Esophagus squamous epithelium (tissue), 4 donors: ENCODE measurements around the gene PRR33.

Experiments
- CTCF ChIP-seq, 6 experiments: fragments of 450-650 bp in 4 of 6; fragments of 200-600 bp in 2 of 6; sonication (generic) in 2 of 6; IDR thresholded peaks; one replicate each; pipeline ENCODE4 v1.5.1; 2016 to 2019; ENCODE audit warnings: antibody characterized with exemption in 6 of 6, mild to moderate bottlenecking in 4 of 6, moderate library complexity in 4 of 6
- POLR2A ChIP-seq, 4 donors: fragments of 450-650 bp; IDR thresholded peaks; one replicate each; pipeline ENCODE4 v1.6.1; 2017; ENCODE audit warnings: antibody characterized with exemption in 4 of 4, mild to moderate bottlenecking in 4 of 4, moderate library complexity in 3 of 4

GRCh38 chr11:1873048-1873812, 18.5 kb downstream of the PRR33 start:
- no peak for TF ChIP-seq CTCF (IDR thresholded peaks at IDR 0.05)
- no peak for TF ChIP-seq POLR2A (IDR thresholded peaks at IDR 0.05)
